ENCODE measurements around the gene MICALL1.

DNA sequence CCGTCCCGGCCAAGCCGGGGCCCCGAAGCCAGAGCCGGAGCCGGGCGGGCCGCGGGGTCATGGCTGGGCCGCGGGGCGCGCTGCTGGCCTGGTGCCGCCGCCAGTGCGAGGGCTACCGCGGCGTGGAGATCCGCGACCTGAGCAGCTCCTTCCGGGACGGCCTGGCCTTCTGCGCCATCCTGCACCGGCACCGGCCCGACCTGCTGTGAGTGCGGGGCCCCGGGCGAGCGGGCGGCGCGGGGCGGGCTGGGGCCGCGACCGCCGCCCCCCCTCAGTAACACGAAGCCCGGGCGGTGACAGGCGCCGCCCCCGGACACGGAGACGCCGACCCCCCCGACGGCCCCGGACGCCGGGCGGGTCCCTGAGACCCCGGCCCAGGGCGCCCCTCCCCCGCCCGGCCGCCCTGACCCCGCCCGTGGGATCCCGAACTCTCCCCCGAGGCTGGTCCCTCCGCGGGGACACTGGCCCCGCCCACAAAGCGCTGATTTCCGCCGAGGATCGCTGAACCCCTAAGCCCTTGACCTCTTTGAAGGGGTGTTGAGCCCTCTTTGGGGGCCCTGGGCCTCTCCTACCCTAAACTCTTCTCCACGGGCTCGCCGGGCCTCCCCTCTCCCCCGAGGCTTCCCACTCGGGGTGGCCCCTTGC, 389 bp downstream of the MICALL1 start:
- TF ChIP-seq EZH2 (IDR thresholded peaks at IDR 0.05) = no peak
- no peak for TF ChIP-seq POLR2AphosphoS5 (IDR thresholded peaks at IDR 0.05; ENCODE audit: borderline replicate concordance, low read depth, low read length)

All from SK-N-MC (cell line).